ENCODE results near the gene CELF2.

DNA sequence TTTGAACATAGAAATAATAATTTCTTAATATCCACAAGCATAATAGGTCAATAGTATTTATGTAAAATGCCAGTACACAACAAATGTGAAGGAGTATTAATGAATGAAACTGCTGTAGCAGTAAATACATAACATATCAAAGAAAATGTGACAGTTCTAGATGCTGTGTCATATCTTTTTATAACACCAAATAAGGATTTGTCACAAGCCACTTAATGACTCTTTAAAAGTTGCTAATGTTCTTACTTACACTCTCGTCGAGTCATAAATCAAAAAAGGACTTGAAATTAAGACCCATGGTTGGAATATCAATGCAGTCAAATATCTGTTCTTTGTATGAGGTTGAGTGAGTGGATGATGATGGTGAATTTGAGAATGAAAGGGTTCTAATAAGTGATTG lies 96.6 kb downstream of the CELF2 start:
- TF ChIP-seq, protein P1, sequence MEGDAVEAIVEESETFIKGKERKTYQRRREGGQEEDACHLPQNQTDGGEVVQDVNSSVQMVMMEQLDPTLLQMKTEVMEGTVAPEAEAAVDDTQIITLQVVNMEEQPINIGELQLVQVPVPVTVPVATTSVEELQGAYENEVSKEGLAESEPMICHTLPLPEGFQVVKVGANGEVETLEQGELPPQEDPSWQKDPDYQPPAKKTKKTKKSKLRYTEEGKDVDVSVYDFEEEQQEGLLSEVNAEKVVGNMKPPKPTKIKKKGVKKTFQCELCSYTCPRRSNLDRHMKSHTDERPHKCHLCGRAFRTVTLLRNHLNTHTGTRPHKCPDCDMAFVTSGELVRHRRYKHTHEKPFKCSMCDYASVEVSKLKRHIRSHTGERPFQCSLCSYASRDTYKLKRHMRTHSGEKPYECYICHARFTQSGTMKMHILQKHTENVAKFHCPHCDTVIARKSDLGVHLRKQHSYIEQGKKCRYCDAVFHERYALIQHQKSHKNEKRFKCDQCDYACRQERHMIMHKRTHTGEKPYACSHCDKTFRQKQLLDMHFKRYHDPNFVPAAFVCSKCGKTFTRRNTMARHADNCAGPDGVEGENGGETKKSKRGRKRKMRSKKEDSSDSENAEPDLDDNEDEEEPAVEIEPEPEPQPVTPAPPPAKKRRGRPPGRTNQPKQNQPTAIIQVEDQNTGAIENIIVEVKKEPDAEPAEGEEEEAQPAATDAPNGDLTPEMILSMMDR (conservative IDR thresholded peaks at IDR 0.05; ENCODE audit: low read depth, low read length): no peak
- TF ChIP-seq POLR2A (IDR thresholded peaks at IDR 0.05; ENCODE audit: low read depth, low read length) (no peak), RFX5 (IDR thresholded peaks at IDR 0.05; ENCODE audit: low read depth, low read length) (no peak), CEBPB (IDR thresholded peaks at IDR 0.05; ENCODE audit: low read depth, low read length) (no peak), RAD21 (IDR thresholded peaks at IDR 0.05; ENCODE audit: low read length) (no peak), MXI1 (IDR thresholded peaks at IDR 0.05; ENCODE audit: borderline replicate concordance, low read depth, low read length) (no peak), SMC3 (IDR thresholded peaks at IDR 0.05; ENCODE audit: low read depth, low read length) (no peak), MAFK (IDR thresholded peaks at IDR 0.05; ENCODE audit: low read depth, low read length) (no peak), MAZ (IDR thresholded peaks at IDR 0.05; ENCODE audit: borderline replicate concordance, low read depth, low read length) (no peak)
